ENCODE data around the gene CCDC88C.
A peak's percentile ranks its signal among the peaks of the same experiment; 100 is the strongest.

CCDC88C gene

DNA sequence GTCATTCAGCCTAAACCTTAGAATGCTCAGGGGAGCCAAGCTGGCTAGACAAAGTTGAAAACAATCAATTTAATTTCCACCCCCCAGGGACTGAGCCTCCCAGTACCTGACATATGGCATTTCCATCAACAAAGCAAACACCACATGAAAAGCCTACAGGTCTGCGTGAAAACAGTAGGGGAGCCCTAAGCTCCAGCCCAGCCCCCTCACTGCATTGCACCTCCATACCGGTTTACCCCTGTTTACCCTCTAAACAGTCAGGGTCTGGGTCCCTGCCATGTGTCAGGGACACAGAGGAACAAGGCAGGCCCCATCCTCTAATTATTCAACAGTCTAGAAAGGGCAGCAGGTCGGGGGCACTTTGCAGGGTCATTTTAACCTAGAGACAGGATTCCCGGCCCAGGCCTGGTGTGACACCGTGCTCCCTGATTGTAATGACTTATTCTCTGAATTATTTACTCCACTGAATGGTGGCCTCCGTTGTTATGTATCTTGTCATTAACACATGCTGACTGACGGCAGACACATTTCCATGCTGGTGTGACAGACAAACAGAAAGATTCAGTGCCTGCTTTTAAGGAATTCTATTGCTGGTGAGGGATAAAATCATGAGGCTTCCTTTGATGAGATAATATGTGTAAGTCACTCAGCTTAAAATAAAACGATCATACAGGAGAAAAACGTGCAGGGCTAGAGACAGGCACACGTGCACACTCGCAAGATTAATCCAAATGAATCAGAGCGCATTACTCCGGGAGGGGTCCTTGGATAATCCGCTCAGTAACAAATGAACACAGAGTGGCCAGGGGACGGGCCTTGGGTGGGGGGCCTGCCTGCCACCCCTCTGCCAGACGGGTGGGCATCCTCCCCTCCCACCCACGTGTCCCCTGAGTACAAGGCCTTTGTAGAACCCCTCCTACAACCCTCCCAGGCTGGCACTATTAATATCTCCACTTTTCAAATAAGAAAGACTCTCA lies 23.2 kb downstream of the CCDC88C start:
- in situ Hi-C loops (cut with MboI; ENCODE audit: low sequenced_read_pairs, unreplicated experiment): no loop called here
- no peak for DNase-seq (ENCODE audit: low spot score)
- no peak for TF ChIP-seq CTCF (IDR thresholded peaks at IDR 0.05; ENCODE audit: borderline replicate concordance, control extremely low read depth, extremely low read depth, insufficient read depth, missing control alignments)

DNA sequence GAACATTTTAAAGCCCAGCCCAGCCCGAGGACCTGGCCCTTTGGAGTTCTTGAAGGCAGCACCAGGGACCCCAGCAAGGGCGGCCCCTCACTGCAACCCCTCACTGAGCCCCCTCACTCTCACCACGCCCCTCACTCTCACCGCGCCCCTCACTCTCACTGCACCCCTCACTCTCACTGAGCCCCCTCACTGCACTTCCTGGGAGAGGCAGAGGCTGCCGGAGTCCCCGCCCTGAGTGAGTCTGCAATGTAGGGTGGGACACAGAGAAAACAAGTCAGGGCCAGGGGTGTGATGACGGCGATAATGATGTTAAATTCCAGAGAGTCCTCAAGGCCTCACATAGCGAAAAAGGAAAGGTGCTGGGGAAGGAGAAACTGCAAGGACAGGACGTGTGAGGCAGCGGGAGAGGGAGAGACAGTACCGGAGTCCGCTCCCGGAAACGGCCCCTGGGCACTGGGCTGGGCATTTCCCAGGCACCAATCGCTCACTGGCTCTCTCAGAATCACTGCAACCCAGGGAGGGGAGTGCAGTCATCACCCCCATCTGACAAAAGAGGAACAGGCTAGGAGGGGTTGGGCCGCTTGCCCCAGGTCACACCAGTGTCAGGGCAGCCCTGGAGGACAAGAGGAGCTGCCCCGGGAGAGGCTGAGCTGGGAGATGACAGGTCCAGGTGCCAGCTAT lies 24.9 kb downstream of the CCDC88C start:
- DNase-seq (ENCODE audit: low spot score): no peak
- TF ChIP-seq CTCF (IDR thresholded peaks at IDR 0.05; ENCODE audit: borderline replicate concordance, control extremely low read depth, extremely low read depth, insufficient read depth, missing control alignments): no peak
- in situ Hi-C loops (cut with MboI; ENCODE audit: low sequenced_read_pairs, unreplicated experiment): no loop called here

- DNase-seq (ENCODE audit: low spot score): no peak
- TF ChIP-seq CTCF (IDR thresholded peaks at IDR 0.05; ENCODE audit: borderline replicate concordance, control extremely low read depth, extremely low read depth, insufficient read depth, missing control alignments): no peak
- in situ Hi-C loops (cut with MboI; ENCODE audit: low sequenced_read_pairs, unreplicated experiment): no loop called here
Measured at GRCh38 chr14:91390165-91390778, 27.3 kb downstream of the CCDC88C start.

GRCh38 chr14:91389150-91389549 lies 28.5 kb downstream of the CCDC88C start:
- no peak for TF ChIP-seq CTCF (IDR thresholded peaks at IDR 0.05; ENCODE audit: borderline replicate concordance, control extremely low read depth, extremely low read depth, insufficient read depth, missing control alignments)
- in situ Hi-C loops (cut with MboI; ENCODE audit: low sequenced_read_pairs, unreplicated experiment): no loop called here
- no peak for DNase-seq (ENCODE audit: low spot score)

DNA sequence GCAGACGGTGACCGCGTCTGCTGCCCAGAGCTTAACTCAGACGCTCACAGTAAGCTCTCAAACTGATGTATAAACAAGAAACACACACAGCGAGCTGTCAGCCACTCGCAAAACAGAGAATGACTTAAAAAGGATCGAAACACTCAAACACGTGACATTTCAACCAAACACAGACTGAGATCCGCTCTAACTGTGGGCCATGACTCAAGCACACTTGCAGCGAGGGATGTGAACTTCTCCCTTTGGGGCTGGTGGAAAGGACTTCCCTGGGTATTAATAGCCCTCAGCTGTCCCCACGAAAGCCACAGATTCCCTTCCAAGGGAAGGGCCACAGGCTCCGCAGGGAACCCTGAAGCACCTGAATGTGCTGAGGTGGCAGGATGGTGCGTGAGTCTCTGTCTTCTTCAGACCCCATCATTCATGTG lies 29.1 kb downstream of the CCDC88C start:
- in situ Hi-C loops (cut with MboI; ENCODE audit: low sequenced_read_pairs, unreplicated experiment): no loop called here
- peak; percentile 78 for DNase-seq (ENCODE audit: low spot score)
- TF ChIP-seq CTCF (IDR thresholded peaks at IDR 0.05; ENCODE audit: borderline replicate concordance, control extremely low read depth, extremely low read depth, insufficient read depth, missing control alignments): no peak

- no peak for DNase-seq (ENCODE audit: low spot score)
- in situ Hi-C loops (cut with MboI; ENCODE audit: low sequenced_read_pairs, unreplicated experiment): no loop called here
- no peak for TF ChIP-seq CTCF (IDR thresholded peaks at IDR 0.05; ENCODE audit: borderline replicate concordance, control extremely low read depth, extremely low read depth, insufficient read depth, missing control alignments)
Measured at GRCh38 chr14:91387951-91388381, 29.7 kb downstream of the CCDC88C start.

Measured in GM13976 (cell line).